NCI-H1436 treated with DMSO at 0.1 percent for 48 hours (cell line): ENCODE measurements around the gene C1QTNF12.

Experiments
- DNase-seq: peaks from one replicate; lab custom pipeline; 2025; lab: John Stamatoyannopoulos, UW

C1QTNF12 gene

GRCh38 chr1:1281533-1282321 lies 35.2 kb upstream of the C1QTNF12 start:
- DNase-seq, result no peak

- DNase-seq, result no peak
Measured at GRCh38 chr1:1280782-1281481, 34.4 kb upstream of the C1QTNF12 start.

- DNase-seq, result no peak
Measured at GRCh38 chr1:1279028-1279427, 32.5 kb upstream of the C1QTNF12 start.

GRCh38 chr1:1278620-1279019 lies 32.1 kb upstream of the C1QTNF12 start:
- no peak for DNase-seq

- DNase-seq, result no peak
Measured at GRCh38 chr1:1275836-1276235, 29.3 kb upstream of the C1QTNF12 start.

GRCh38 chr1:1274931-1275431 lies 28.5 kb upstream of the C1QTNF12 start:
- DNase-seq, result no peak

DNA sequence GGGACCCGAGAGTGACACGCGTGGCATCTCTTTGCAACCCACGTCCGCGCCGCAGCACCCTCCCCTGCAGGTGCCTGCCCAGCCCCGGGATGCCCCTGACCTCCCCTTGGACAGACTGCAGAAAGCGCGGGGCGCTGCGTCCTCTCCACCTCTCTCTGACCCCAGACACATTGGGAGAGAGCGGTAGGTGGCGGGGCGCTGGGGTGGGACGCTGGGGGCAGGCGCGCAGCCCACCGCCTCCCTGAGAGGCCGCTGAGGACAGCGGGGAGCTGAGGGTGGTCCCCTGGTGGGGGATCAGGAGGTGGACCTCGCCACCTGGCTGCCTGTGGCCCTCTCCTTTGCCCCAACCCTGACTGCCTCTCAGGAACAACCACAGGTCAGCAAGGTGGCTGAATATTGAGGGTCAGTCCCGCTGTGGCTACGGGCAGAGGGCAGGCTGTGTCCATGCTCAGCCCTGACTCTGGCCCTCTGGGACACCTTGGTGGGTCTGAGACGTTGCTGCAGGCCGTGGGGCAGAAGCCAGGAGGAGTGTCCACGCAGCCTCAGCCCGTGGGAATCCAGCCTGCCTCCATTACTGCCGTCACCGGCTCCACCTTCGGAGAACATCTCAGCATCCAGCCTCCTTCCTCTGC lies 27.9 kb upstream of the C1QTNF12 start:
- no peak for DNase-seq

- DNase-seq, result no peak
Measured at GRCh38 chr1:1273512-1274298, 27.2 kb upstream of the C1QTNF12 start, which contains the start of gene UBE2J2. UBE2J2 (minus strand) TSS chr1:1273854; CDS start chr1:1267992, 5,862 bp downstream.

DNA sequence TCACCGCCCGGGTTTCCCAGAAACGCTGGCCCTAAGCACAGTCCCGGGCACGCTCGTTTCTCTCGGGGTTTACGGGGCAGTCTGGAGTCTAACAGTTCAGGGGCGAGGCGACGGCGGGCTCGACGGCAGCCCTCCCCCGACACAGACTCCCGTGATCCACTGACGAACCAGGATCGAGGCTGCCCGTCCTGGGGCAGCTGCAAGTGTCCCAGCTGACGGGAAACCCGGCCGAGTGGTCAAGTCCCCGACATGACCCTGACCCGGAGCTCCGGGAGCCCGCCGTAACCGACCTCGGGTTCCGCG lies 26.6 kb upstream of the C1QTNF12 start:
- DNase-seq, result no peak

GRCh38 chr1:1272341-1273208 lies 26.1 kb upstream of the C1QTNF12 start:
- DNase-seq, result no peak

GRCh38 chr1:1270813-1271212 lies 24.3 kb upstream of the C1QTNF12 start:
- DNase-seq, result no peak

DNA sequence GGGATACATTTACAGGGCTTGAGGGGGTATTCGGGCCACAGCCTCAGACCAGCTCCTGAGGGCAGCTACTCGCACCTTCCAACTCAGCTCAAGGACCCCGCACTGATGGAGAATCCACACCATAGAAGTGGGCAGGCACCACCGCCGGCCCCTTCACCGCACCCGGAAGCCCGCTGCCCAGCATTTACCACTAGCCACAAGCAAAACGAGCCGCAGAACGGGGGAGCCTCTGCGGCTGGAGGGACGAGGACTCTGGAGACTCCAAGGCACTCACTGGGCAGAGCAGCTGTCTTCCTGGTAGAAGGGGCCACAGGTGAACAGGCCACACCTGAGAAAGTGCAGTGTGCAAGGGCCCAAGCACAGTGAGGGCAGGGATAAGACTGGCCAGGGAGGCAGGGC lies 21.8 kb upstream of the C1QTNF12 start:
- DNase-seq, result no peak

GRCh38 chr1:1267488-1268283 lies 21.2 kb upstream of the C1QTNF12 start:
- no peak for DNase-seq

GRCh38 chr1:1264868-1265272 lies 18.3 kb upstream of the C1QTNF12 start:
- no peak for DNase-seq

- DNase-seq, result no peak
Measured at GRCh38 chr1:1264026-1264425, 17.5 kb upstream of the C1QTNF12 start.

DNA sequence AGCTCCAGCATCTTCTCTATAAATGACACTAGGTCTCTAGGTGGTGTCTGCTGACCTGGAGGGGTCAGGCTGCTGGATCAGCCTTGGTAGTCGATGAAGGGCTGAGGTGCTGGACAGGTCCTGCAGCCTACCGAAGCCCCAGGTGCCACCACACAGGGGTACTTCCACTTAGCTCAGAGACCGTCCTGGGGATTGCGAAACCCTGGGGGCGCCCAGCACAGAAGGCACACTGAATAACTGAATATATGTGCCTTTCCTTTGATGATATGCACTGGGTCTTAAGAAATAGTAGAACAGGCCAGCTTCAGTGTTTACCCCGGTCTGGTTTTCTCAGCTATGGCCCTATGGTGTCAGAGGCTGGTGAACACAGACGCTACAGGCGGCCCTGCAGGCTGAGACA lies 16.2 kb upstream of the C1QTNF12 start:
- DNase-seq, result no peak

- DNase-seq, result no peak
Measured at GRCh38 chr1:1262071-1262470, 15.5 kb upstream of the C1QTNF12 start.

DNA sequence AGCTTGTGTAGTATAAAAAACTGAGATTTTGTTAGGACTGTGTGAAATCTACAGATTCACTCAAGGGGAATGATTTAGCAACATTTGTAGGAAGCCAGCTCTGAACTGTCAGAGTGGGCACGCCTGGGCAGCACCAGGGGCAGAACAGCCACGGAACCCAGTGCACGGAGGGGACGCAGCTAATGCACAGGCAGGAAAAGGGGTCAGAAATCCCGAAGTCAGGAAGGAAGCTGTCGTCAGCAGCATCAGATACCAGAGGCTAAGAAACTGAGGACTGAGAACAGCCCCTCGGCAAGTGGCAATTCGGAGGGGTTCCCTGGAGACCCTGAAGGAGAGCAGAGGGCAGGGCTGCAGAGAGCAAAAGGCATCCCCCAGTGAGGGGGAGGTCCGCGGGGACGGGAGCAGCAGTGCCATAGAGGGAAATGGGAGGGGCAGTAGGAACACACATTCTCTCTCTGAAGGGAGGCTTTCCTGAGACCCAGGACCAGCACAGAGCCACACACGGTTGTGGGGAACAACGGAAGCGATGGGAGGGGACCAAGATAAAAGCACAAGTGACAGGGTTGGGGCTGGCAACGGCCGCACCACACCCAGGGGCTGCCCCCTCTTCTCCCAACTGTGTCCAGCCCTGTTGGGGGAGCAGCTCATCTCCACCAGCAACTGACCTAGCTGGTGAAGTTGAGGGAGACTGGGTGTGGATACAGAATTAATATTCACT lies 14.5 kb upstream of the C1QTNF12 start:
- DNase-seq, result no peak

DNA sequence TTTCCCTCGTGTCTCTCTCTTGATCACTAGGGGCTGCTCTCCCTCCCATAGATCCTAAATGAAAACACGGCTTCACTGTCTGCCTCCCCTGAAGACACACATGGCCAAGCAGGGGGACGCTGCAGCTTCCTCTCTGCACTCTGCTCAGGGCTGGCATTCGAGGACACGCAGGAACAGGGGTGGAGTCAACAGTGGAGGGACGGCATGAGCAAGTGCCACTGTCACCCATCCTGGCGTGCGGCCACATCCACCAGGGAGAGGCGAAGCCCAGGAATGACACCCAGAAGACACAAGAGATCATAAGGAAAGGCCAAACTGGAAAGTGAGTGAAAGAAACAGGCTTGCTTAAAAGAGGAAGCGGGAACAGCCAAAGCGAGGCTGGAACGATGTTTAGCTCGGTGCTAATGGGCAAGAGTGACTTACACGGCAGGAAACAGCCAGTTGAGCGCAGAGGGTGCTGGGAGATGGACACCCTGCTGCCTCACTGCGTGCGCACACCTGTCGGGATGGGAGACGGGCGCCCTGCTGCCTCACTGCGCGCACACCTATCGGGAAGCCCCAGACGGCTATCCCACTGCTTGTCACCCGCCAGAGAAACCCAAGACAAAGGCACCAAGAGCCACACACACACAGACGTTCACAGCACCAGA lies 13.6 kb upstream of the C1QTNF12 start:
- no peak for DNase-seq
